ENCODE results near the gene KDM2A. TPM values are rescaled to one million over a fixed set of nuclear protein-coding genes. Genes with fewer than 3 reads are reported as not detected.

Gene KDM2A
- total and polyA plus RNA-seq, 2 donors: 27.4 to 42.0 TPM

DNA sequence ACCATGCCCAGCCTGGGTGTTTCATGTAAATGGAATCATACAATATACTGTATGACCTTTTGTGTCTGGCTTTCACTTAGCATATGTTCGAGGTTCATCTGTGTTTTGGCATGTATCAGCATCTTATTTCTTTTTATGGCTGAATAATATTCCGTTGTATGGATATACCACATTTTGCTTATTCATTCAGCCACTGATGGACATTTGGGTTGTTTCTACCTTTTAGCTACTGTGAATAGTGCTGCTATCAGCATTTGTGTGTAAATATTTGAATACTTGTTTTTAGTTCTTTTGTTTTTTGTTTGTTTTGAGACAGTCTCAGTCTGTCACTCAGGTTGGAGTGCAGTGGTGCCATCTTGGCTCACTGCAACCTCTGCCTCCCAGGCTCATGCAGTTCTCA is 35.7 kb downstream of the KDM2A start:
- WGBS: 97% methylated on average over 2 of the region's 2 CpGs
- Histone ChIP-seq H3K27ac (ENCODE audit: low read depth in 1 of 2, low read length in 1 of 2) (no peak overlapping the region), H3K4me1 (ENCODE audit: control insufficient read depth in 2 of 2, insufficient read depth in 2 of 2, low read length in 2 of 2) (no peaks in the 10 kb centered on the region), H3K4me3 (ENCODE audit: low read length in 2 of 2) (no peak overlapping the region), H3K27me3 (ENCODE audit: control insufficient read depth in 2 of 2, insufficient read depth in 1 of 2, low read length in 1 of 2) (no peaks in the 10 kb centered on the region), H3K36me3 (ENCODE audit: control insufficient read depth in 2 of 2, insufficient read depth in 2 of 2, low read length in 1 of 2) (peaks cover 19 to 39% of the 10 kb centered on the region in 2 donors), H3K9me3 (ENCODE audit: control insufficient read depth in 2 of 2, insufficient read depth in 1 of 2, low read length in 1 of 2) (no peaks in the 10 kb centered on the region)
- DNase-seq (ENCODE audit: low read depth in 6 of 9, low spot score in 9 of 9): no peak

DNA sequence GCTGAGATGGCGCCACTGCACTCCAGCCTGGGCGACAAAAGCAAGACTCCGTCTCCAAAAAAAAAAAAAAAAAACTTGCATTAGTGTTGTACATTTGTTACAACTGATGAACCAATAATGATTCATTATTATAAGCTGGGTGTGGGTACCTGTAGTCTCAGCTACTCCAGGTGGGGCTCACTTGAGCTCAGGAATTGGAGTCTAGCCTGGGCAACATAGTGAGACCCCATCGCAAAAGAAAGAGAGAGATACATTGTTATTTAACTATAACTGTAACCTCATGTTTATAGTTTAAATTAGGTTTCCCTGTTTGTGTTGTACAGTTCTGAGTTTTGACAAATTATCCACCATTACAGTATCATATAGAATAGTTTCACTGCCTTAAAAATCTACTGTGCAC is 38.6 kb downstream of the KDM2A start:
- H3K4me3 ChIP-seq (ENCODE audit: low read length in 2 of 2): no peak overlapping the region
- H3K9me3 ChIP-seq (ENCODE audit: control insufficient read depth in 2 of 2, insufficient read depth in 1 of 2, low read length in 1 of 2): no peaks in the 10 kb centered on the region
- peaks cover 5 to 15% of the 10 kb centered on the region in 2 donors for H3K36me3 ChIP-seq (ENCODE audit: control insufficient read depth in 2 of 2, insufficient read depth in 2 of 2, low read length in 1 of 2)
- WGBS: 99% methylated on average over 4 of the region's 4 CpGs
- no peak overlapping the region for H3K27ac ChIP-seq (ENCODE audit: low read depth in 1 of 2, low read length in 1 of 2)
- H3K4me1 ChIP-seq (ENCODE audit: control insufficient read depth in 2 of 2, insufficient read depth in 2 of 2, low read length in 2 of 2): no peaks in the 10 kb centered on the region
- H3K27me3 ChIP-seq (ENCODE audit: control insufficient read depth in 2 of 2, insufficient read depth in 1 of 2, low read length in 1 of 2): no peaks in the 10 kb centered on the region
- DNase-seq (ENCODE audit: low read depth in 6 of 9, low spot score in 9 of 9): no peak

DNA sequence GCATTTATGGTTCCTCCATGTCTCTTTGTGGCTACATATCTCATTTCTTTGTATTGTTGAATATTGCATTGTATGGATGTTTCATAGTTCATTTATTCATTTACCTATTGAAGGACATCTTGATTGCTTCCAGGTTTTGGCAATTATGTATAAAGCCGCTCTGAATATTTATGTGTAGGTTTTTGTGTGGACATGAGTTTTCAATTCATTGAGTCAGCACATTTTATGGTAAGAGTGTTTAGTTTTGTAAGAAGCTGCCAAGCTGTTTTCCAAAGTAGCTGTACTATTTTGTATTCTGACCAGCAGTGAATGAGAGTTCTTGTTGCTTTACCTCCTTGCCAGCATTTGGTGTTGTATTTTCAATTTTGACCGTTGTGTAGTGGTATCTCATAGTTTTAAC is 39.2 kb downstream of the KDM2A start:
- peaks cover under 1 to 18% of the 10 kb centered on the region in 2 donors for H3K36me3 ChIP-seq (ENCODE audit: control insufficient read depth in 2 of 2, insufficient read depth in 2 of 2, low read length in 1 of 2)
- no peak overlapping the region for H3K27ac ChIP-seq (ENCODE audit: low read depth in 1 of 2, low read length in 1 of 2)
- no peaks in the 10 kb centered on the region for H3K9me3 ChIP-seq (ENCODE audit: control insufficient read depth in 2 of 2, insufficient read depth in 1 of 2, low read length in 1 of 2)
- H3K27me3 ChIP-seq (ENCODE audit: control insufficient read depth in 2 of 2, insufficient read depth in 1 of 2, low read length in 1 of 2): no peaks in the 10 kb centered on the region
- no peak overlapping the region for H3K4me3 ChIP-seq (ENCODE audit: low read length in 2 of 2)
- 92% methylated on average over 2 of the region's 2 CpGs for WGBS
- H3K4me1 ChIP-seq (ENCODE audit: control insufficient read depth in 2 of 2, insufficient read depth in 2 of 2, low read length in 2 of 2): no peaks in the 10 kb centered on the region
- no peak for DNase-seq (ENCODE audit: low read depth in 6 of 9, low spot score in 9 of 9)

DNA sequence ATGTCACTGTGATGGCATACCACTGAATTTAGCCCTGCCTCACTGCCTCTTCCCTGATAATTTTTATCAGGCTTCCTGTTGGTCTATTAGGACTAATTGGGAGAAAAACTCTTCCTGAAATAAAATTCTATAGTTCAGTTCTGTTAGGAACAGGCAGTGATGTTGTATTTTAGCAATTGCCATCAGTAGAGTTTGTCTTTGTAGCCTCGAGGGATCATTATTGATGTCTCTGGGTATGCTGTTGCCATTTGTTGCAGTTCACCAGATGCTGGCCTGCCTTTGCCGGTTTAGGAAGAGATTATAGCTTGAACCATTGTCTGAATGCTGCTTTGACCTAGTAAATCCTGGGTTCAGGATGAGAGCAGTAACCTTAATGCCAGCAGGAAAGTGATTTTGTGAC is 41.0 kb downstream of the KDM2A start:
- Histone ChIP-seq H3K27me3 (ENCODE audit: control insufficient read depth in 2 of 2, insufficient read depth in 1 of 2, low read length in 1 of 2) (no peaks in the 10 kb centered on the region), H3K36me3 (ENCODE audit: control insufficient read depth in 2 of 2, insufficient read depth in 2 of 2, low read length in 1 of 2) (peaks cover 5 to 29% of the 10 kb centered on the region in 2 donors), H3K27ac (ENCODE audit: low read depth in 1 of 2, low read length in 1 of 2) (no peak overlapping the region), H3K4me1 (ENCODE audit: control insufficient read depth in 2 of 2, insufficient read depth in 2 of 2, low read length in 2 of 2) (no peaks in the 10 kb centered on the region), H3K9me3 (ENCODE audit: control insufficient read depth in 2 of 2, insufficient read depth in 1 of 2, low read length in 1 of 2) (no peaks in the 10 kb centered on the region), H3K4me3 (ENCODE audit: low read length in 2 of 2) (no peak overlapping the region)
- DNase-seq (ENCODE audit: low read depth in 6 of 9, low spot score in 9 of 9): no peak
- 97% methylated on average over 2 of the region's 2 CpGs for WGBS

DNA sequence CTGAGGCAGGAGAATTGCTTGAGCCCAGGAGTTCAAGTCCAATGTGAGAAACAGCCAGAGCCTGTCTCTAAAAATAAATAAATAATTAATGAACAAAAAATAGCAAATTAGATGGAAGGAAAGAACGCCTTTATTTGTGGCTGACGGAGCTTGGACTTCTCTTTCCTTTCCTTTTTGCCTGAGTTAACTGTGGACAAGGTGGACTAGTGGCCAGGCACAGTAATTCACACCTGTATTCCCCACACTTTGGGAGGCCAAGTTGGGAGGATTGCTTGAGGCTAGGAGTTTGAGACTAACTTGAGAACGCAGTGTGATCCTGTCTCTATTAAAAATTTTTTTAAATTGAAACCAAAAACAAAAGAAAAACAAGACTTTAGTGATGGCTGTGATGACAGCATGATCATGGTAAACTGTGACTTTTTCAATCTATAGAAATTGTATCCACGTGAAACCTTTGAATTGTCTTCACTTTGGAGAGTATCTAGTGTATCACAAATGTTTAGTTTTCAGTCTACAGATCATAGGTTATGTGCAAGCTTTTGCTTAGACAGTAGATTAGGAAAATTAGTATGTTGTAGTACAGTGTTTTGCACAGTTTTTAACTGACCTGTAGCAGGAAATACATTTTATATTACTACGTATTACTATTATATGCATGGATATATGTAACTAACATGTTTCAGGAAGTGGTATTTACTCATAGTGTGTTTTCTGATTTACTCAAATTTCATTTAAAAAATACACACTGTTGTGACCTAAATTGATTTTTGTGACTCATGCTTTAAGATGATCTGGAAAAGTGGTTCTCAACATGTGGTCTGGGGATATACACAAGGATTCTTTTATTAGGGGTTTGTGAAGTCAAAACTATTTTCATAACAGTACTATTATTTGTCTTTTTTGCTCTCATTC is 42.1 kb downstream of the KDM2A start:
- Histone ChIP-seq H3K27me3 (ENCODE audit: control insufficient read depth in 2 of 2, insufficient read depth in 1 of 2, low read length in 1 of 2) (no peaks in the 10 kb centered on the region), H3K27ac (ENCODE audit: low read depth in 1 of 2, low read length in 1 of 2) (no peak overlapping the region), H3K9me3 (ENCODE audit: control insufficient read depth in 2 of 2, insufficient read depth in 1 of 2, low read length in 1 of 2) (no peaks in the 10 kb centered on the region), H3K4me3 (ENCODE audit: low read length in 2 of 2) (no peak overlapping the region), H3K36me3 (ENCODE audit: control insufficient read depth in 2 of 2, insufficient read depth in 2 of 2, low read length in 1 of 2) (peaks cover 5 to 26% of the 10 kb centered on the region in 2 donors), H3K4me1 (ENCODE audit: control insufficient read depth in 2 of 2, insufficient read depth in 2 of 2, low read length in 2 of 2) (no peaks in the 10 kb centered on the region)
- WGBS: 98% methylated on average over 5 of the region's 5 CpGs
- no peak for DNase-seq (ENCODE audit: low read depth in 6 of 9, low spot score in 9 of 9)

- Histone ChIP-seq H3K36me3 (ENCODE audit: control insufficient read depth in 2 of 2, insufficient read depth in 2 of 2, low read length in 1 of 2) (peaks cover 5 to 30% of the 10 kb centered on the region in 2 donors), H3K4me1 (ENCODE audit: control insufficient read depth in 2 of 2, insufficient read depth in 2 of 2, low read length in 2 of 2) (no peaks in the 10 kb centered on the region), H3K9me3 (ENCODE audit: control insufficient read depth in 2 of 2, insufficient read depth in 1 of 2, low read length in 1 of 2) (no peaks in the 10 kb centered on the region), H3K27ac (ENCODE audit: low read depth in 1 of 2, low read length in 1 of 2) (no peak overlapping the region), H3K27me3 (ENCODE audit: control insufficient read depth in 2 of 2, insufficient read depth in 1 of 2, low read length in 1 of 2) (no peaks in the 10 kb centered on the region), H3K4me3 (ENCODE audit: low read length in 2 of 2) (no peak overlapping the region)
- DNase-seq (ENCODE audit: low read depth in 6 of 9, low spot score in 9 of 9): no peak
- WGBS: 98% methylated on average over 3 of the region's 3 CpGs
Observed at GRCh38 chr11:67163006-67163405, 43.9 kb downstream of the KDM2A start.

DNA sequence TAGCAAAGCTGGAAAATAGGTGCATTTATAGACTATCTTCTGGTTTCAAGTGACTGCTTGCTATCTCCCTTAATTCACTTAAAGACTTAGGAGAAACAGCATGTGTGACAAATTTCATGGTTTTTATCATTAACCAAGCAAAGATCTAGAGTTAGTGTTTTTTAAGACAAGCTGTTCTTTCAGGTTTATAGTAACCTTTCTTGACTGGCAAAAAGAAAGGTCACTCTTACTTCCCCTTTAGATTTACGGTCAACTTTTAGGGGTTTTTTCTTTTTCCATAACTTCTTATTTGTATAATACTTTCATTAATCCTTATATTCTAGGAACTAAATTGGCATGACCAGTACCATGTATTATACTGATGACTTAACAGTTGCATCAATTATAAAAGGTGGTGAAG is 46.6 kb downstream of the KDM2A start:
- 92% methylated on average over 1 of the region's 1 CpG for WGBS
- Histone ChIP-seq H3K4me1 (ENCODE audit: control insufficient read depth in 2 of 2, insufficient read depth in 2 of 2, low read length in 2 of 2) (no peaks in the 10 kb centered on the region), H3K9me3 (ENCODE audit: control insufficient read depth in 2 of 2, insufficient read depth in 1 of 2, low read length in 1 of 2) (no peaks in the 10 kb centered on the region), H3K27me3 (ENCODE audit: control insufficient read depth in 2 of 2, insufficient read depth in 1 of 2, low read length in 1 of 2) (no peaks in the 10 kb centered on the region), H3K4me3 (ENCODE audit: low read length in 2 of 2) (no peak overlapping the region), H3K36me3 (ENCODE audit: control insufficient read depth in 2 of 2, insufficient read depth in 2 of 2, low read length in 1 of 2) (peaks cover 5 to 23% of the 10 kb centered on the region in 2 donors), H3K27ac (ENCODE audit: low read depth in 1 of 2, low read length in 1 of 2) (no peak overlapping the region)
- no peak for DNase-seq (ENCODE audit: low read depth in 6 of 9, low spot score in 9 of 9)

- no peak overlapping the region for H3K4me3 ChIP-seq (ENCODE audit: low read length in 2 of 2)
- H3K9me3 ChIP-seq (ENCODE audit: control insufficient read depth in 2 of 2, insufficient read depth in 1 of 2, low read length in 1 of 2): no peaks in the 10 kb centered on the region
- no peak overlapping the region for H3K27ac ChIP-seq (ENCODE audit: low read depth in 1 of 2, low read length in 1 of 2)
- H3K27me3 ChIP-seq (ENCODE audit: control insufficient read depth in 2 of 2, insufficient read depth in 1 of 2, low read length in 1 of 2): no peaks in the 10 kb centered on the region
- DNase-seq (ENCODE audit: low read depth in 6 of 9, low spot score in 9 of 9): no peak
- WGBS: 98% methylated on average over 2 of the region's 2 CpGs
- H3K4me1 ChIP-seq (ENCODE audit: control insufficient read depth in 2 of 2, insufficient read depth in 2 of 2, low read length in 2 of 2): no peaks in the 10 kb centered on the region
- peaks cover 5 to 34% of the 10 kb centered on the region in 2 donors for H3K36me3 ChIP-seq (ENCODE audit: control insufficient read depth in 2 of 2, insufficient read depth in 2 of 2, low read length in 1 of 2)
Observed at GRCh38 chr11:67167091-67167490, 48.0 kb downstream of the KDM2A start.

DNA sequence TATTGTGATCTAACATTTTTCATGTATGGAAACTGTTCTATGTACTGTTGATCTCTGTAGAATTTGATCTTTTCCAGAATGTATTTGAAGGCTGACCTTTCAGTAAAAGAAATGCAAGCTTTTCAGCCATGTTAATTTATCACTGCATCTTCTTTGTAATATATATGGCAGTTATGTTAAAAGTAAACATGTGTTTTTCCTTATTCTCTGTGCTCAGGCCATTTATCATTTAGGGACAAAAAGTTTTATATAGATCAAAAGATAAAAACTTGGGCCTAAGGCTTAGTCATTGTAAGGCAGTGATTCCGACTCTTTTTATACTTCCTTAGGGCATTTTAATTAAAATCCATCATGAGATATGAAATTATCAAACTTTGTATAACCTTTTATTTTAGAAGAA is 48.7 kb downstream of the KDM2A start:
- H3K9me3 ChIP-seq (ENCODE audit: control insufficient read depth in 2 of 2, insufficient read depth in 1 of 2, low read length in 1 of 2): no peaks in the 10 kb centered on the region
- H3K36me3 ChIP-seq (ENCODE audit: control insufficient read depth in 2 of 2, insufficient read depth in 2 of 2, low read length in 1 of 2): peaks cover 5 to 34% of the 10 kb centered on the region in 2 donors
- H3K27ac ChIP-seq (ENCODE audit: low read depth in 1 of 2, low read length in 1 of 2): no peak overlapping the region
- DNase-seq (ENCODE audit: low read depth in 6 of 9, low spot score in 9 of 9): no peak
- WGBS: 100% methylated on average over 1 of the region's 1 CpG
- no peaks in the 10 kb centered on the region for H3K4me1 ChIP-seq (ENCODE audit: control insufficient read depth in 2 of 2, insufficient read depth in 2 of 2, low read length in 2 of 2)
- no peaks in the 10 kb centered on the region for H3K27me3 ChIP-seq (ENCODE audit: control insufficient read depth in 2 of 2, insufficient read depth in 1 of 2, low read length in 1 of 2)
- H3K4me3 ChIP-seq (ENCODE audit: low read length in 2 of 2): no peak overlapping the region

All from thymus (tissue), 11 donors.